ENCODE measurements around the gene ZBTB32.

DNA sequence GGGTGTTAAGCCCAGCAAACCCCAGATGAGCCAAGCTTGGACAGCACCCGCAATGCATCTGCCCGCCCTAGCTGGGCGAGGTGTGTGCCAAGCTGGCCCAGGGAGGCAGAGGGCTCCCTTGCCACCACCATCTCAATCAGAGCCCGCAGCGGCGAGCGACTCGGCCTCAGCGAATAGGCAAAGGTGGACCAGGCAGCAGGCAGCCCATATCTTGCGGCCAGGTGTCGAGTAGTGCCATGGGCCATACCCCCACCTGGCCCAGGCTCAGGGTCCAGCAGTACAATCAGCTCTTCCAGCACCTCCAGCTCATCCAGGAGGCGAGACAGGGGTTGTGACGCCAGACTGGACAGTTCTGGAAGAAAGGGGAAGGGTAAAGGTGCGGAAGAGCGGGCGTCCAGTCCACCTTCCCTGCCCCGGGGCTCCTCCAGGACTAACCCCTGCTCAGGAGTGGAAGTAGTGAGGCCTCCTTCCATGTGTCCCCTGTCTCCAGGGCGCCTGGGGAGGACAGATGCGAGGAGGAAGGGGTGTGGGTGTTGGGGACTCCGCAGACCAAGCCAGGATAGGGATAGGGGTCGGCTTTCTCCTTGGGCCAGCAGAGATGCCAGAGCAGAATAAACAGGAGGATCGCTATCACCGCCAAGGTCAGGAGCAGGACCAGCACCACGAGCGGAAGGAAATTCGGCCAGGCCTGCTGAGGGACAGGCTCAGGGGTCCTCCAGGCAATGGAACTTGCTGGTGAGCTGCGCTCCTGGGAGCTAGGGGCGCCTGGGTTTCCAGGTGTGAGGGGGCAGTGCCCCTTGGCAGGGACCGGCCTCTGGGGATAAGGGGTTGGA, 35.1 kb downstream of the ZBTB32 start:
- TF ChIP-seq SMC3 (IDR thresholded peaks at IDR 0.05; ENCODE audit: low read depth, low read length): no peak
- TF ChIP-seq, protein P1, sequence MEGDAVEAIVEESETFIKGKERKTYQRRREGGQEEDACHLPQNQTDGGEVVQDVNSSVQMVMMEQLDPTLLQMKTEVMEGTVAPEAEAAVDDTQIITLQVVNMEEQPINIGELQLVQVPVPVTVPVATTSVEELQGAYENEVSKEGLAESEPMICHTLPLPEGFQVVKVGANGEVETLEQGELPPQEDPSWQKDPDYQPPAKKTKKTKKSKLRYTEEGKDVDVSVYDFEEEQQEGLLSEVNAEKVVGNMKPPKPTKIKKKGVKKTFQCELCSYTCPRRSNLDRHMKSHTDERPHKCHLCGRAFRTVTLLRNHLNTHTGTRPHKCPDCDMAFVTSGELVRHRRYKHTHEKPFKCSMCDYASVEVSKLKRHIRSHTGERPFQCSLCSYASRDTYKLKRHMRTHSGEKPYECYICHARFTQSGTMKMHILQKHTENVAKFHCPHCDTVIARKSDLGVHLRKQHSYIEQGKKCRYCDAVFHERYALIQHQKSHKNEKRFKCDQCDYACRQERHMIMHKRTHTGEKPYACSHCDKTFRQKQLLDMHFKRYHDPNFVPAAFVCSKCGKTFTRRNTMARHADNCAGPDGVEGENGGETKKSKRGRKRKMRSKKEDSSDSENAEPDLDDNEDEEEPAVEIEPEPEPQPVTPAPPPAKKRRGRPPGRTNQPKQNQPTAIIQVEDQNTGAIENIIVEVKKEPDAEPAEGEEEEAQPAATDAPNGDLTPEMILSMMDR (IDR thresholded peaks at IDR 0.05): no peak
- no peak for TF ChIP-seq EZH2phosphoT487 (IDR thresholded peaks at IDR 0.05; ENCODE audit: borderline replicate concordance, low read depth)
- no peak; the same call in 1 of the 2 replicates for TF ChIP-seq POLR2AphosphoS5 (IDR thresholded peaks at IDR 0.05; ENCODE audit: low read depth, low read length)
- no peak for TF ChIP-seq FOXJ3 (CRISPR knock-in tag; IDR thresholded peaks at IDR 0.05)
- TF ChIP-seq, protein P2, sequence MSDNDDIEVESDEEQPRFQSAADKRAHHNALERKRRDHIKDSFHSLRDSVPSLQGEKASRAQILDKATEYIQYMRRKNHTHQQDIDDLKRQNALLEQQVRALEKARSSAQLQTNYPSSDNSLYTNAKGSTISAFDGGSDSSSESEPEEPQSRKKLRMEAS (IDR thresholded peaks at IDR 0.05; ENCODE audit: low read depth): no peak
- no peak for TF ChIP-seq FOXM1 (IDR thresholded peaks at IDR 0.05; ENCODE audit: low read depth)
- TF ChIP-seq EP300 (IDR thresholded peaks at IDR 0.05; ENCODE audit: borderline replicate concordance in 1 of 2, low read depth in 1 of 2, low read length in 1 of 2): no peak
- no peak for TF ChIP-seq RCOR1 (IDR thresholded peaks at IDR 0.05; ENCODE audit: low read length)
- TF ChIP-seq FOSL2 (IDR thresholded peaks at IDR 0.05; ENCODE audit: borderline replicate concordance, low read depth): no peak
